Upper lobe of left lung (tissue), 4 donors: ENCODE results near the gene SERPINB6.

Source experiments
- CTCF ChIP-seq, 6 experiments: fragments of 450-650 bp in 4 of 6; fragments of 200-600 bp in 2 of 6; sonication (generic) in 2 of 6; IDR thresholded peaks; one replicate each; pipeline ENCODE4 v1.5.1; 2016 to 2019; ENCODE audit warnings: antibody characterized with exemption in 6 of 6
- POLR2A ChIP-seq, 4 donors: fragments of 450-650 bp; IDR thresholded peaks; one replicate each; pipeline ENCODE4 v1.5.1; 2016 to 2017; ENCODE audit warnings: antibody characterized with exemption in 4 of 4, mild to moderate bottlenecking in 2 of 4

- no peak for TF ChIP-seq CTCF (IDR thresholded peaks at IDR 0.05)
- TF ChIP-seq POLR2A (IDR thresholded peaks at IDR 0.05) = no peak
Measured at GRCh38 chr6:3013901-3014674, 42.7 kb upstream of the SERPINB6 start.
